Embryonic facial prominence (tissue), 1 donor: ENCODE data around the gene CPSF3.

Experiments
- DNase-seq: peaks from one replicate; pipeline ENCODE4 v3.0.0-alpha.2; 2016; ENCODE audit errors: extremely low spot score

The CPSF3 gene

GRCh38 chr2:9518163-9518562, 94.7 kb downstream of the CPSF3 start:
- no peak for DNase-seq

DNA sequence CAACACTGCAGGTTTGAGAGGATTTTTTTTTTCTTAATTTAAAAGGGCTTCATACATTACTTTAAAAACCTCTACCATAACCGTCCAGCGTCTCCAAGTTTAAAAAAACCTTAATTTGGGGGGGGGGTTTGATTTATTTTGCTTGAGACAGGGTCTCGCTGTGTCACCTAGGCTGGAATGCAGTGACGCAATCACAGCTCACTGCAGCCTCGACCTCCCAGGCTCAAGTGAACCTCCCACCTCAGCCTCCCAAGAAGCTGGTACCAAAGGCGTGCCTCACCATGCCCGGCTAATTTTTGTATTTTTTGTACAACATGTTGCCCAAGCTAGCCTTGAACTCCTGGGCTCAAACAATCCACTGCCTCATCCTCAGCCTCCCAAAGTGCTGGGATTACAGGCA, 95.3 kb downstream of the CPSF3 start:
- DNase-seq = no peak

GRCh38 chr2:9519250-9519649, 95.8 kb downstream of the CPSF3 start:
- no peak for DNase-seq
